ENCODE data around the gene GEMIN8.

The GEMIN8 gene

DNA sequence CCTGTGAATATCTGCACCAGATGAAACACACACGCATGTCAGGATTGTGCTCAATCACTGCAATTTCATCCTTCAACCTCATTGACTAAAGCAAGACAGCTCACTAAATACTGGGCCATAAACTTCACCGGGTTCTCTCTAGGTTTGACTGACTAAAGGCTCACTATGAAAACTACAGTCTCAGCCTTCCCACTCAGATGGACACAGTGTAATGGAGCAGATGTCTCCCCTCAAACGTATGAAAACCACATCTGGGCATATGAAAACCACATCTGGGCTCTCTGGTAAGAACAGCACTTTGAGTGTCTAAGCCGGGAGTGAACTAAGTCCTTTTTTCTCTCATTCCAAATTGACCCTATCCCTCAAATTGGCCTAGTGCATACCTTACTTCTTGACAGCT lies 15.2 kb downstream of the GEMIN8 start:
- DNase-seq, result no peak

DNA sequence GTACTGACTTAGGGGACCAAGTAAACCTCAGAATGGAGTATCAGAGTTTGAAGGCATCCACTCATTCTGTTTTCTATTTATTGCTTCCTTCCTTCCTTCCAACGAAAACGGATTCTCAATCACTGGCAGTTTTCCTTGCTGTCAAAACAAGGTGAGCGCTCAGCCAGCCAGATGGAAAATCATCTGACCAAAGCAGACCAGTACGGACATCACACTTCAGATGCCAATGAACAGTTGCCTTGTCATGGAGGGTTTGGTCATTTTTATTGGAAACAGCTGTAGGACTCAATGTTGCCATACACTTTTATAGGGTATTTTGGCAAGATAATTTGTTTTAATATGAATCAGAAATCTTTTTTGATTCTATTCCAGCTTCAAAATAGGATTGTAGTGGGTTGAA lies 16.6 kb downstream of the GEMIN8 start:
- no peak for DNase-seq

DNA sequence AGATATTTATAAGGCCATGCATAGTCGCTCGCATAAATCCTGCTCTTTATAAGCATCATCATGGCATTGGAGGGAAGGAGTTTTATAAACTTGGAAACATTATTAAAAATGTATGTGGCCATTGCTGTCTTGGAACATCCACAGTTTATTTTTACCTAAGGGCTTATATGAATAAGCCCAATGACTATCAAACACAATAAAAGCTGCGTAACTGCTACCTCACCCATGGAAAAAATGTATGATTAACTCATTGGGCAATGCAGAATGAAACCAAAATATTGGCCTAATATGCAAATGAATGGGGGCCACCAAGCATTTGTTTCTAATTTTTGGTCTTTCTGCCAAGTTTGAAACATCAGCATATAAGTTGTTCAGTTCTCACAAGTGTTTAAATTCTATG lies 19.1 kb downstream of the GEMIN8 start:
- no peak for DNase-seq

- no peak for DNase-seq
Measured at GRCh38 chrX:14006540-14006939, 23.2 kb downstream of the GEMIN8 start.

- DNase-seq, result no peak
Measured at GRCh38 chrX:14003876-14004425, 25.7 kb downstream of the GEMIN8 start.

- DNase-seq, result no peak
Measured at GRCh38 chrX:14003028-14003427, 26.7 kb downstream of the GEMIN8 start.

GRCh38 chrX:13996650-13997049 lies 33.0 kb downstream of the GEMIN8 start:
- no peak for DNase-seq

DNA sequence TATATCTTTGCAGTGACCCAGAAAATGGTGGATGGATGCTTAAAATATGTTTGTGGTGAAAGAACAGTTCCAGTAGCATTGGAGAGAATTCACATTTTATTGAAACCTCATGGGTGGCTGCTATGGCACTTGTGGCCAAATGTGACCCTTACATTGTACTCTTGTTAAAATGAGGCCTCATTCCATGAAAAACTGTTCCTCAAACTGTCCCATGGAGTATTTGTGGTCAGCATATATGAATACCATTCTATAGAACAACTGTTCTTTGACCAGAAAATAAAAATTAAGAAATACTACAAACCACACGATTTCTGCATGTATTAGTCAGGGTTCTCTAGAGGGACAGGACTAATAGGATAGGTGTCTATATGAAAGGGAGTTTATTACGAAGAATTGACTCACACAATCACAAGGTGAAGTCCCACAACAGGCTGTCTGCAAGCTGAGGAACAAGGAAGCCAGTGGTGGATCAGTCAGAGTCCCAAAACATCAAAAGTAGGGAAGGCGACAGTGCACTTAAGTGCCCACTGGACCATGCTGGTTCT lies 35.1 kb downstream of the GEMIN8 start:
- no peak for DNase-seq

- DNase-seq, result no peak
Measured at GRCh38 chrX:13994104-13994503, 35.6 kb downstream of the GEMIN8 start.

DNA sequence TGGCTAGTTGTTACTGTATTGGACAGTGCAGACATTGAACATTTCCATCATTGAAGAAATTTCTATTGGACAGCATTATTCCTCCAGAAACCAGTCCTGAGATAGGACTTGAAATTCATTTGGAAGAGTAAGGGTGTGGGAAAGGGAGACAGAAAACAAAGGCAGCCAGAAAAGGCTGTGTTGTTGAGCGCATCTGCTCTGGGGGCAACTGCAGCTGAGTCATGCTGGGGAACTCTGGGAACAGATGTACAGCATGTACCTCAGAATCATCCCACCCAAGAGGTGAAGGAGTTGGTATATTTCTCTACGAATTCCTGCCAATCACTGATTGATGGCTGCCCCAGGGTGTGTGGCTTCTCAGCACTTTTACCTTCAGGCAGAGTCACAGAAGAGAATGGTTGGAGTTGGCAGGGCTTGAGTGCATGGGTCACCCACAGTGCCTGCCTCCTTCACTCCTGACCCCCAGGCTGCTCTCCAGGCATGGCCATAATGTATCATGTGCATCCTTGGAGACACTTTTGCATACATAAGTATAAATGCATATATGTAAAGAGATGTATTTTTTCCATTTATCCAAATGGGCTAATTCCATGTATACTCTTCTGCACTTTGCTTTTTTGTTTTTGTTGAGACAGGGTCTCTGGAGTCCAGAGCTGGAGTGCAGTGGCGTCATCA lies 39.4 kb downstream of the GEMIN8 start:
- DNase-seq, result no peak

DNA sequence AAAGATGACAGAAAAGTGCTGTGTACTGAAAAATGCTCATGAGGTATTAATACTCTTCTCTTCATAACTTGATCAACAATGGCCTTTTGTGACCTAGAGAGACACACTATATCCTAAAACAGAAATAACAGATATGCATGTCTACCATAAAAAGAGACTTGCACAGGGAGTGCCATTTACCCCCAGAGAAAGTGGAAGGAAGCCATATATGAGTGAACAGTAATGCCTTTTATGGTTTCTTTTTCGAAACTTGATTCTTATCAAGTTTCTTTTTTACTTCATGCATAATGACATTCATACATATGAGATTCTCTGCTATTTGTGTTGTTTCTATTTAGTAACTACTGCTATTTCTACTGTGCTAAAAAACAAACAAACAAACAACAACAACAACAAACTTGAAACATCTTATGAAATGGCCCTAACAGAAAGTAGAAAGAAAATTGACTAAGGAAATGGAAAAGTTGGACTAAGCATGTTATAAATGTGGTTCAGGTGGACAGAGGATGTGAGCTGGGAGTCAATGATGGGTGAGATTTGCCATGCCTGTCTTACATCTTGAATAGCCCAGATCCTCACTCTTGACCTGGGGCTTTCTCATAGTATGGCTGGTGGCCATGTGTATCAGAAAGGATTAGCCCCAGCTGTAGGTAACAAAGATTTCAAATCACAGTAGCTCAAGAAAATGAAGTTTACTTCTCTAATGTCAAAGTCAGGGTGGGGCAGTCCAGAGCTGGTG lies 43.8 kb downstream of the GEMIN8 start:
- no peak for DNase-seq

GRCh38 chrX:13983734-13984133 lies 46.0 kb downstream of the GEMIN8 start:
- no peak for DNase-seq

GRCh38 chrX:13968198-13968597 lies 61.5 kb downstream of the GEMIN8 start:
- no peak for DNase-seq

- no peak for DNase-seq
Measured at GRCh38 chrX:13967636-13968035, 62.1 kb downstream of the GEMIN8 start.

- no peak for DNase-seq
Measured at GRCh38 chrX:13966793-13967125, 62.9 kb downstream of the GEMIN8 start.

- no peak for DNase-seq
Measured at GRCh38 chrX:13966071-13966792, 63.5 kb downstream of the GEMIN8 start.

GRCh38 chrX:13965531-13965930 lies 64.2 kb downstream of the GEMIN8 start:
- DNase-seq, result no peak

GRCh38 chrX:13956998-13957397 lies 72.7 kb downstream of the GEMIN8 start:
- DNase-seq, result no peak

Data from DMS 273 treated with DMSO at 0.1 percent for 48 hours (cell line).